ENCODE measurements around the gene NCBP2. TPM values are rescaled to one million over a fixed set of nuclear protein-coding genes. Genes with fewer than 3 reads are reported as not detected.

NCBP2 gene
- total and polyA plus RNA-seq, 4 donors, result 37.4 to 48.6 (median 47.5) TPM

GRCh38 chr3:196981657-196982056 lies 39.3 kb upstream of the NCBP2 start:
- 90 to 97% methylated on average over 13 of the region's 13 CpGs for WGBS, 2 donors
- Histone ChIP-seq H3K4me1 (ENCODE audit: control insufficient read depth in 5 of 5, insufficient read depth in 5 of 5, low read length in 5 of 5) (peaks cover 0 to 3% (median 0%) of the 10 kb centered on the region in 5 donors), H3K9me3 (ENCODE audit: control insufficient read depth in 4 of 4, insufficient read depth in 3 of 4, low read length in 3 of 4) (peaks cover 0 to 6% (median 2%) of the 10 kb centered on the region in 4 donors), H3K27me3 (ENCODE audit: control insufficient read depth in 3 of 3, insufficient read depth in 3 of 3, low read length in 2 of 3) (no peaks in the 10 kb centered on the region), H3K36me3 (ENCODE audit: control insufficient read depth in 4 of 4, insufficient read depth in 4 of 4, low read length in 4 of 4) (no peaks in the 10 kb centered on the region), H3K9ac (ENCODE audit: insufficient read depth in 1 of 2, low read length in 2 of 2) (no peak overlapping the region), H3K4me3 (no peak overlapping the region), H3K27ac (ENCODE audit: low read depth in 1 of 2, low read length in 1 of 2) (no peak overlapping the region)
- no peak for ATAC-seq (ENCODE audit: insufficient read depth, low FRiP score)
- DNase-seq, result no peak
- TF ChIP-seq CTCF (IDR thresholded peaks at IDR 0.05; ENCODE audit: control extremely low read depth, extremely low read depth), result no peak

GRCh38 chr3:196979545-196979944 lies 37.2 kb upstream of the NCBP2 start:
- DNase-seq, result no peak
- ATAC-seq (ENCODE audit: insufficient read depth, low FRiP score), result peak; percentile 6
- Histone ChIP-seq H3K36me3 (ENCODE audit: control insufficient read depth in 4 of 4, insufficient read depth in 4 of 4, low read length in 4 of 4) (no peaks in the 10 kb centered on the region), H3K9me3 (ENCODE audit: control insufficient read depth in 4 of 4, insufficient read depth in 3 of 4, low read length in 3 of 4) (peaks cover 0 to 6% (median 2%) of the 10 kb centered on the region in 4 donors), H3K4me3 (no peak overlapping the region), H3K9ac (ENCODE audit: insufficient read depth in 1 of 2, low read length in 2 of 2) (no peak overlapping the region), H3K27ac (ENCODE audit: low read depth in 1 of 2, low read length in 1 of 2) (no peak overlapping the region), H3K27me3 (ENCODE audit: control insufficient read depth in 3 of 3, insufficient read depth in 3 of 3, low read length in 2 of 3) (no peaks in the 10 kb centered on the region), H3K4me1 (ENCODE audit: control insufficient read depth in 5 of 5, insufficient read depth in 5 of 5, low read length in 5 of 5) (peaks cover 0 to 3% (median 0%) of the 10 kb centered on the region in 5 donors)
- TF ChIP-seq CTCF (IDR thresholded peaks at IDR 0.05; ENCODE audit: control extremely low read depth, extremely low read depth), result no peak
- WGBS, 2 donors, result 81 to 82% methylated on average over 10 of the region's 10 CpGs

- H3K4me1 ChIP-seq (ENCODE audit: control insufficient read depth in 5 of 5, insufficient read depth in 5 of 5, low read length in 5 of 5), result peaks cover 0 to 3% (median 0%) of the 10 kb centered on the region in 5 donors
- H3K27ac ChIP-seq (ENCODE audit: low read depth in 1 of 2, low read length in 1 of 2), result no peak overlapping the region
- no peak overlapping the region for H3K4me3 ChIP-seq
- H3K27me3 ChIP-seq (ENCODE audit: control insufficient read depth in 3 of 3, insufficient read depth in 3 of 3, low read length in 2 of 3), result no peaks in the 10 kb centered on the region
- no peak for DNase-seq
- H3K9me3 ChIP-seq (ENCODE audit: control insufficient read depth in 4 of 4, insufficient read depth in 3 of 4, low read length in 3 of 4), result no peaks in the 10 kb centered on the region
- no peaks in the 10 kb centered on the region for H3K36me3 ChIP-seq (ENCODE audit: control insufficient read depth in 4 of 4, insufficient read depth in 4 of 4, low read length in 4 of 4)
- no peak for ATAC-seq (ENCODE audit: insufficient read depth, low FRiP score)
- TF ChIP-seq CTCF (IDR thresholded peaks at IDR 0.05; ENCODE audit: control extremely low read depth, extremely low read depth), result no peak
- H3K9ac ChIP-seq (ENCODE audit: insufficient read depth in 1 of 2, low read length in 2 of 2), result no peak overlapping the region
- 72 to 80% methylated on average over 11 of the region's 11 CpGs for WGBS, 2 donors
These were observed 34.6 kb upstream of the NCBP2 start for GRCh38 chr3:196976941-196977340.

GRCh38 chr3:196975349-196975748 lies 33.0 kb upstream of the NCBP2 start:
- Histone ChIP-seq H3K27ac (ENCODE audit: low read depth in 1 of 2, low read length in 1 of 2) (no peak overlapping the region), H3K9me3 (ENCODE audit: control insufficient read depth in 4 of 4, insufficient read depth in 3 of 4, low read length in 3 of 4) (peaks cover 0 to 3% (median 1%) of the 10 kb centered on the region in 4 donors), H3K27me3 (ENCODE audit: control insufficient read depth in 3 of 3, insufficient read depth in 3 of 3, low read length in 2 of 3) (peaks cover 0 to 11% (median 10%) of the 10 kb centered on the region in 3 donors), H3K36me3 (ENCODE audit: control insufficient read depth in 4 of 4, insufficient read depth in 4 of 4, low read length in 4 of 4) (no peaks in the 10 kb centered on the region), H3K4me1 (ENCODE audit: control insufficient read depth in 5 of 5, insufficient read depth in 5 of 5, low read length in 5 of 5) (peaks cover 0 to 3% (median 0%) of the 10 kb centered on the region in 5 donors), H3K9ac (ENCODE audit: insufficient read depth in 1 of 2, low read length in 2 of 2) (no peak overlapping the region), H3K4me3 (no peak overlapping the region)
- TF ChIP-seq CTCF (IDR thresholded peaks at IDR 0.05; ENCODE audit: control extremely low read depth, extremely low read depth), result no peak
- WGBS, 2 donors, result 79 to 92% methylated on average over 4 of the region's 4 CpGs
- DNase-seq (no peak), ATAC-seq (ENCODE audit: insufficient read depth, low FRiP score) (no peak)

Data from lung (tissue), 12 donors.